Stimulated activated CD8-positive, alpha-beta memory T cell treated with anti-CD3 and anti-CD28 coated beads, Interleukin-4, amount 100 ng/mL, for 48 hours (primary cell): ENCODE data around the gene MCUB.
"Not testable (repeated sequence)": the region's sequence is repeated elsewhere in the genome, so short reads cannot be mapped to it uniquely, and the experiment has no call there.

Source experiments
- DNase-seq: peaks from one replicate; pipeline ENCODE4 v3.0.0-alpha.2; 2020

The MCUB gene

DNA sequence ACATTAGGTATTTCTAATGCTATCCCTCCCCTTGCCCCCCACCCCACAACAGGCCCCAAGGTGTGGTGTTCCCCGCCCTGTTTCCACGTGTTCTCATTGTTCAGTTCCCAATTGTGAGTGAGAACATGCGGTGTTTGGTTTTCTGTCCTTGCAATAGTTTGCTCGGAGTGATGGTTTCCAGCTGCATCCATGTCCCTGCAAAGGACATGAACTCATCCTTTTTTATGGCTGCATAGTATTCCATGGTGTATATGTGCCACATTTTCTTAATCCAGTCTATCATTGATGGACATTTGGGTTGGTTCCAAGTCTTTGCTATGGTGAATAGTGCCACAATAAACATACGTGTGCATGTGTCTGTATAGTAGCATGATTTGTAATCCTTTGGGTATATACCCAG, 20.0 kb downstream of the MCUB start:
- DNase-seq = not testable (repeated sequence)

- DNase-seq = peak; percentile 59
These were observed 28.1 kb downstream of the MCUB start for GRCh38 chr4:109588176-109588575.

DNA sequence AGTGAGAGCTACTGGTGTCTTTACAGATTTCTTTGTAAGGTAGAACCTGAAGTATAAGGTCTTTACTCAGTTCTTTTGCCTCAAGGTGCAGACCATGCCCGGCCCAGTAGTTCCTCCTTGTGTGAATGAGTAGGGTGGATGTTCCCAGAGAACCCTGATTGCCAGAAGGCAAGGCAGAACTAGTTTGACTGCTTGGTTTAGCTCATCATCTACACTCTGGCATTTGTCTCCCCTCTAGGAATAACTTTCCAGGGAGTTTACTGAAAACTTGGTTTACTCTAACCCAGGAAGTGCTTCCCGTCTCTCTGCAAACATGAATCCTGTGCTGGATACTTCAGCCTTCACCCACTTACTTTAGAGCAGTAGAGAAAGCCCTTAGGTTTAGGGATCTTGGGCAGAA, 29.1 kb downstream of the MCUB start:
- DNase-seq = no peak

DNA sequence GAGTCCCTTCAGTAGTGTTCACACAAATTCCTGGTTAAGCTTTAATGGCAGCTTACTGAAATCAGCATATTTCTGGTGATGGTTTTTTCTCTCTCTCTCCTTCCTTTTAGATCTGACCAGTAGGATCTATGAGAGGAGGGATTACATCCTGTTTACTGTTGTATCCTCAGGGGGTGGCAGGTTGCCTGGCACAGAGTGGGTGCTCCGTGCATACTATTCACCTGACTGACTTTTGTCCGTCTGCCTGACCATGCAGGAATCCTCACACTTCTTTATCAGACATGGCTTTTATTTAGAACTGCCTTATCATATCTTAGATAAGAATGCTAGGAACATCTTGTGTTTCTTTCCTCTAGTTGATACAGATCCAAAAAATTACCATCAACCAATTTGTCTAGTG, 29.6 kb downstream of the MCUB start:
- DNase-seq = no peak

DNA sequence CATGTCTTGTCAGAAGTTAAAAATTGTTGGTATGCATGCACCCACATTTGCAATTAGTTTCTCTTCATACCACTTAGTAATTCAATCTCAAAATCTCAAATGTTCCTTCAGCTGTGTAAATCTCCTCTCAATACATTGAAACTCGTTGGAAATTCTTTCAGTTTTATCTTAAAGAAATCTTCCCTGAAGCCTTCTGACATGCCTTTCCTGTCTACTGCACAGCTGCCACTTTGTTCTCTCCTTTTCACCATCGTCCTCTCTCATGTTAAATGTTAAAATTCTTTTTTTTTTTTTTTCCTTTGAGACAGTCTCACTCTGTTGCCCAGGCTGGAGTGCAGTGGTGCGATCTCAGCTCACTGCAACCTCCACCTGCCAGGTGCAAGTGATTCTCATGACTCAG, 30.9 kb downstream of the MCUB start:
- DNase-seq = no peak

DNA sequence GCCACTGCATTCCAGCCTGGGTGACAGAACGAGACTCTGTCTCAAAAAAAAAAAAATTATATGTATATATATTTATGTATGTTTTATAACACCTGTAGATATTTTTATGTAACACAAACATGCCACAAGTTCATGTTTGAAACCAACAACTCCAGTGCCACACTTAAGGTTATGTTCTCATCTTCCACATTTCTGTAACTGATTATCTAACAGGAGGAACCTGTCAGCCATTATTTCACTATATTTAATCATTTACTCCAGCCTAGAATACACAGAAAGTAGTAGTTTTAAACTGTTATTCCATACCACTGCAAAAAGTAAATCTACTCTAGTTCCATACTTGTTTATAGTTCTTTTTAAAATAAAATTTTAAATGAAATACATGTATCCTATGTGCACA, 32.3 kb downstream of the MCUB start:
- no peak for DNase-seq

- DNase-seq = not testable (repeated sequence)
These were observed 35.1 kb downstream of the MCUB start for GRCh38 chr4:109595123-109595522.

- DNase-seq = not testable (repeated sequence)
These were observed 36.5 kb downstream of the MCUB start for GRCh38 chr4:109596420-109597085.

DNA sequence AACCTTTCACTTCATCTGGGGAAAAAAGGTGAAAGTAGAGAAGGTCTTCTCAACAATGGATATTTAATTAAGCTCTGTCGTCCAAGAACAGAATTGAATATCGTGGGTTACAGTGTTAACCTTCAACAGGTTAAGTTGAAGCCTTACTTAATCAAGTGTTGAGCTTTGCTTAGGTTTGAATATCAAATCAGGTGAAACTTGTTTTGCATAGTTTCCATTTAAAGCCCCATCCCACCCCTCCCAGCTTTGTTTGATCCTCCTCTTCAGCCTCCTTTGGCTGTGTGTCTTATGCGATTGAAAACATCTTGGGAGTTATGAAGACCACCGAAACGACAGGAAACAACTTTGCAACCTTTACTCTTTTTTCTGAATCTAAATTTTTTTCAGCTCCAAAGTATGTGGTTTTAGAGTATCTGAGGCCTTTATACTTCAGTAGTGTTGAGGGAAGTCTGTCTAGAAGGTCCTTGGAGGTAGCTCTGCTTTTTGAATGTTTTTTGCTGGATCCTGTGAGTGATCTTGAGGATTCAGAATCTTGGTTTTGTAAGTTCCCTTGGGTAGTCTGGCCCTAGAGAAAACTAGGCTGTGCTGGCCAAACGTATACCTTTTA, 39.1 kb downstream of the MCUB start:
- DNase-seq = no peak

- no peak for DNase-seq
These were observed 40.4 kb downstream of the MCUB start for GRCh38 chr4:109600431-109600830.

DNA sequence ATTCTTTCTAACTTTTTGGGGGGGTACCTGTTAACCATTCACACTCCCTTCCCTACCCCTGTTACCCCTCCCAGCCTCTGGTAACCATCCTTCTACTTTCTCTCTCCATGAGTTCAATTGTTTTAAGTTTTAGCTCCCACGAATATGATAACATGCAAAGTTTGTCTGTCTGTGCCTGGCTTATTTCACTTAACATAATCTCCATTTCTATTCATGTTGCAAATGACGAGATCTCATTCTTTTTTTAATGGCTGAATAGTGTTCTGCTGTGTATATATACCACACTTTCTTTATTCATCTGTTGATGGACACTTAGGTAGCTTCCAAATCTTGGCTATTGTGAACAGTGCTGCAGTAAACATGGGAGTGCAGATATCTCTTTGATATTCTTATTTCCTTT, 41.3 kb downstream of the MCUB start:
- no peak for DNase-seq

- DNase-seq = no peak
These were observed 47.9 kb downstream of the MCUB start for GRCh38 chr4:109607976-109608375.

DNA sequence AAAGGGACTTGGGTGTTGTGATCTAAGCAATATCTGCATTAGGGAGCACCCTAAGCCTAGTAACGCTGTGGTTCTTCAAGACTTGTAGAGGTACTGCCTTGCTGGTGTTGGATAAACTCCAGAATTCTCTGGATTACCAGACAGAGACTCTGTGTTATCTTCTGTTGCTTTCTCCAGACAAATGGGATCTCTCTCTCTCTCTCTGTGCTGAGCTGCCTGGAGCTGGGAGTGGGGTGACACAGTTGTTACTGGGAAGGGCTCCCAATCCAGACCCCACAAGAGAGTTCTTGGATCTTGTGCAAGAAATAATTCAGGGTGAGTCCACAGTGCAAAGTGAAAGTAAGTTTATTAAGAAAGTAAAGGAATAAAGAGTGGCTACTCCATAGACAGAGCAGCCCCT, 48.8 kb downstream of the MCUB start:
- DNase-seq = no peak

DNA sequence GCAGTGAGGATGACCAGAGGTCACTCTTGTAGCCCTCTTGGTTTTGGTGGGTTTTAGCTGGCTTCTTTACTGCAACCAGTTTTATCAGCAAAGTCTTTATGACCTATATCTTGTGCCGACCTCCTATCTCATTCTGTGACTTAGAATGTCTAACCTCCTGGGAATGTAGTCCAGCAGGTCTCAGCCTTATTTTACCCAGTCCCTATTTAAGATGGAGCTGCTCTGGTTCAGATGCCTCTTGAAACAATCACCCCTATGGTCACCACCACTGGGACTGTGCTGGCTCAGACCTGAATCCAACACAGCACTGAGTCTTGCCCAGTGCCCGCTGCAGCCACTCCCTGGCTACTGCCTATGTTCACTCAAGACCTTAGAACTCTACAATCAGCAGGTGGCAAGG, 49.4 kb downstream of the MCUB start:
- DNase-seq = no peak

- no peak for DNase-seq
These were observed 50.4 kb downstream of the MCUB start for GRCh38 chr4:109610489-109610888.

DNA sequence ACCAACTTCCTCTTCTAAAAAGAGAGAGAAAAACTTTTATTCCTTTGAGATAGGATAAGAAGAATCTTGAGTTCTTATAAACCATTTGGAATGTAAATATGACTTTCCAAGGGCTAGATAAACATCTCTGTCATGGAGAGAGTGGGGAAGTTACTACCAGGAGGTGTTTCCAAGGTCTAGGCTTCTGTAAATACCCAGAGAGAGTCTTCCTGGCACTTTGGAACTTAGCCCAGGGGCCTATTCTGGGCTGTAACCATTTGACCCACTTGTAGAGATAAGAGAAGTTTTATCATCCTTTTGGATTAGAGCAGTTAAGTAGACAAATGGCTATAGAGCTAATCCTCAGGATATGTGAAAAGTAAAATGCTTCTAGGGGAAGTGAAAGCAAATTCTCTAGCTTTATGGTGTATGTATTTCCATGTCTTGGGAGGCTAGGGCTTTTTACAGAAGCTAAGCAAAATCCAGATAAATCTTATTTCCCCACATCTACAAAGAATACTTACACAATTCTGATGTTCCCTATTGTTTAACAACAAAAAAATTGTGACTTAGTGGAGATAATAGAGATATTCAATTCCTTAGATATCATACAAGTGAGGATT, 51.1 kb downstream of the MCUB start:
- no peak for DNase-seq

DNA sequence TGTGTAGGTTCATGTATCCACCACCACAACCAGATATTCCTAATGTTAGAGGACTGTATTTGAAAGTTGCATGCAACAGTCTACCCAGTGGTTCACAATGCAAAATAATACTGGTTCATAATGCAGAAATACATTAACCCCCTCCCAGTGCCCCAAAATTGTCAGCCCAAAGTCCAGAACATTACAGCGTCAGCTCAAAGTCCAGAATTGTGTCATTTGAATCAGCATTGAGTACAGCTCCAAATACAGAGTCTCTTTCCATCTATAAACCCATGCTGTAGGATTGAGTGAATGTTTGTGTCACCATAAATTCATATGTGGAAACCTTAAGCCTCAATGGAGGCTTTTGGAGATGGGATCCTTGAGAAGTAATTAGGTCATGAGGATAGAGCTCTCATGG, 54.0 kb downstream of the MCUB start:
- DNase-seq = no peak

GRCh38 chr4:109614466-109614865, 54.4 kb downstream of the MCUB start:
- no peak for DNase-seq

- no peak for DNase-seq
These were observed 55.7 kb downstream of the MCUB start for GRCh38 chr4:109615742-109616141.

DNA sequence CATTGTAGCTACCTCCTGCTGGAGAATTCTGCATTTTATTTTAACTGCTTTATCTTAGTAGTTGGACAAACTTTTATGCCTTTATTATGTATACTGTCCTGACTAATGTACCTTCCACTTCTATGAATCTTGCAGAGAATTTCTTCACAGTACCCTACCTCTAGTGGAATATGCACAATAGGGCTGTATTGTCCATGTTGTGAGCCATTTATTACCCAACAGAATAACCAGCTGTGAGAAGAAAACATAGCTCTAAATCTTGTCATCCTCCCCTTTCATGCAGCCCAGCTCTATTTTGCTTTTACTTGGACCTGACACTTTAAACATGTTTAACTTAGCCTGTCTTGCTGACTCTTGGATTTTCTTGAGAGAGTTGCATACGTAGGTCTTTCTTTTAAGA, 56.2 kb downstream of the MCUB start:
- no peak for DNase-seq

DNA sequence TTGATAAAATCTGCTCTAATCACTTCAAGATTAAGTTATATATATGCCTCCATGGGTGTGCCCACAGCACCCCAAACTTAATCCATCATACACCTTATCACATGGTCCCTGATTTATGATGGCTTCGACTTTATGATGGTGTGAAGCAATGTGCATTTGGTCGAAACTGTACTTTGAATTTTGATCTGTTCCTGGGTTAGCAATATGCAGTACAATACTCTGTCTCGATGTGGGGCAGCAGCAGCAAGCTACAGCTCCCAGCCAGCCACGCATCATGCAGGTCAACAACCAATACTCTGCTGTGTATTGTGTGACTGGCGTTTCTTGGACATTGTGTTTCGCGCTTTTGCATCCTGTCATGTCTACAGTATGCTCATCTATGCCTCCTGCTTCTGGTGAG, 62.6 kb downstream of the MCUB start:
- no peak for DNase-seq

GRCh38 chr4:109624536-109624935, 64.5 kb downstream of the MCUB start:
- no peak for DNase-seq

- no peak for DNase-seq
These were observed 67.3 kb downstream of the MCUB start for GRCh38 chr4:109627361-109627760.

DNA sequence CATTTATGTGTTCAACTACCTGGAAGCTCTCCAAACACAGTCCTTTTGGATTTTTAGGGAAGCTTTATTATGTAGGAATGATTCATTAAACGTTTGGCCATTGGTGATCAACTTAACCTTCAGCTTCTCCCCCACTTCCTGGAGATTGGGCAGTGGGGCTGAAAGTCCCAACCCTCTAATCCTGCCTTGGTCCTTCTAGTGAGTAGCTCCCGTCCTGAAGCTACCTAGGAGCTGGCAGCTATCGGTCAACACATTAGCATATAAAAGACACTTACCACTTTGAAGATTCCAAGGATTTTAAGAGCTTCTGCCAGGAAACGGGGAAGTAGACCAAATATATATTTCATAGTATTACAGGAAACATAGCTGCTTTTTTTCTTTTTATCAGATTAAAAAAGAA, 69.7 kb downstream of the MCUB start:
- no peak for DNase-seq
